HPDE6-E6E7 (cell line): Measurements from ENCODE around the gene SLC7A7.
"Not testable (repeated sequence)": the region's sequence is repeated elsewhere in the genome, so short reads cannot be mapped to it uniquely, and the experiment has no call there.

Experiments
- DNase-seq: peaks from one replicate; pipeline ENCODE4 v3.0.0; 2011; ENCODE audit warnings: missing footprints; ENCODE audit errors: extremely low spot score

The SLC7A7 gene

DNA sequence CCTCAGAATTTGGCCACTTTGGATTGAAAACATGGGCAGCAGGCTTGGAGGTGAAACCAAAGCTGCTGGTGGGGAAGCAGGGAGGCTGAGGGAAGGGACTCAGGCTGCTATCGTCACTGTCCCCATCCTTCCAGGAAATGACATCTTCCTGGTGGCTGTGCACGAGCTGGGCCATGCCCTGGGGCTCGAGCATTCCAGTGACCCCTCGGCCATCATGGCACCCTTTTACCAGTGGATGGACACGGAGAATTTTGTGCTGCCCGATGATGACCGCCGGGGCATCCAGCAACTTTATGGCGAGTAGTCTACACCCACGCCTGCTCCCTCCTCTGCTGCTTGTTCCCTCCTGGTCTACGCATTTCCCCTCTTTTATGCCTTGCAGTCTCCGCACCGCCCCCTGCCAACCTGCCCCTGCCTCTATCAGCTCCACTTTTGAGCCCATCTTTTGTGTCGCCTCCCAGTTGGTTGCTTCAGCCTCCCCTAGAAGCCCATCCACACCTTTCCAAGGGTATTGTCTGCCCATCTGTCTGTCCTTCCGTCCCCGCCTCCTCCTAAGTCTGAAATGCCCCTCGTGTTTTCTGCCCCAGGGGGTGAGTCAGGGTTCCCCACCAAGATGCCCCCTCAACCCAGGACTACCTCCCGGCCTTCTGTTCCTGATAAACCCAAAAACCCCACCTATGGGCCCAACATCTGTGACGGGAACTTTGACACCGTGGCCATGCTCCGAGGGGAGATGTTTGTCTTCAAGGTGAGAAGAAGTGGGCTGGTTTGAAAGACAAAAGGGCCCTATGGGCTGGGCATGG, 28.1 kb upstream of the SLC7A7 start:
- DNase-seq = no peak

- no peak for DNase-seq
Measured at GRCh38 chr14:22842211-22843122, 27.2 kb upstream of the SLC7A7 start.

- no peak for DNase-seq
Measured at GRCh38 chr14:22841769-22842168, 26.5 kb upstream of the SLC7A7 start.

GRCh38 chr14:22841311-22841710, 26.1 kb upstream of the SLC7A7 start:
- no peak for DNase-seq

DNA sequence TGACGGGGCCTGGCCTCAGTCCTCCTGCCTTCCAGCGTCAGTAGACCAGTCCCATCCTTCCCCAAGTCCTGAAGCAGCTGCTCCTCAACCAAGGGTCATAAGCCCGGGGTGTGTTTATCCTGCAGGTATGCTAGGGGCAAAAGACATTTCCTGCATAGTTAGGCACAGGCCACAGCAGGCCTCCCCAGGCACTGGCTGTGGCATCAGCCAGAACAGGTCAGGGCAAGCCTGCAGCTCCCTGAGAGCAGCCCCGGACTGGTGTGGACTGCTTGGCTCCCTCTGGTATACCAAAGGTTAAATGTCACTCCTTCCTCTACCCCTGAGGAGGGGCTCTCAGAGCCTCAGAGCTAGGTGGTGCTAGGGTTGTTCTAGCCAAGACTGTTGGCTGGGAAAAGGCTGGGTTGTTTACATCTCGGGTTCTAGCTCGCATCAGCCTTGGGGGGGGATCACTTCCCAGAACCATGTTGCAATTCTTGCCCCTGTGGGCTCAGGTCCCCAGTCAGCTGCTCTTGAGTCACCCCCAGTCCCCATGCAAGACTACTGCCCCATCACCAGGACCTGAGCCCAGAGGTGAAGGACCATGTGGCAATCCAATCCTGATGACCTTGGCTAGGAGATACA, 24.0 kb upstream of the SLC7A7 start:
- peak; percentile 85 for DNase-seq

DNA sequence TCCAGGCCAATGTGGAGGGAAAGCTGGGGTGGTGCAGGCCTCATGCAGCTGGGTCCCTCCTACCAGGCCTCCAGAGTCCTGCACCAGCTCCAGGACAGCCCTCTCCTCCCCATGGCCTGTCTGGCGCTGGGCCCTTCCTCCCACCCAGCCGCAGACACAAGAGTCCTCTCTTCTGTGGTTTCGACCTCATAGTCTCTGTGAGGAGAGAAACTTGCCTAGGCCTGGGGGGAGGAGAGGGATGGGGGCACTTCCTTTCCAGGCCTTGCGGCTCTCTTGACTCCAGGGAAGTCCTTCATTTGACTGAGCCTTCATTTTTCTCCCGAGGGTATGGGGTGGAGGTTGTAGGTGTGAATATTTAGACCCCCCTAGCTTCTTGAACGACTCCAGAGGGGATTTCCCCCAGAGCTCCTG, 23.4 kb upstream of the SLC7A7 start:
- DNase-seq = no peak

DNA sequence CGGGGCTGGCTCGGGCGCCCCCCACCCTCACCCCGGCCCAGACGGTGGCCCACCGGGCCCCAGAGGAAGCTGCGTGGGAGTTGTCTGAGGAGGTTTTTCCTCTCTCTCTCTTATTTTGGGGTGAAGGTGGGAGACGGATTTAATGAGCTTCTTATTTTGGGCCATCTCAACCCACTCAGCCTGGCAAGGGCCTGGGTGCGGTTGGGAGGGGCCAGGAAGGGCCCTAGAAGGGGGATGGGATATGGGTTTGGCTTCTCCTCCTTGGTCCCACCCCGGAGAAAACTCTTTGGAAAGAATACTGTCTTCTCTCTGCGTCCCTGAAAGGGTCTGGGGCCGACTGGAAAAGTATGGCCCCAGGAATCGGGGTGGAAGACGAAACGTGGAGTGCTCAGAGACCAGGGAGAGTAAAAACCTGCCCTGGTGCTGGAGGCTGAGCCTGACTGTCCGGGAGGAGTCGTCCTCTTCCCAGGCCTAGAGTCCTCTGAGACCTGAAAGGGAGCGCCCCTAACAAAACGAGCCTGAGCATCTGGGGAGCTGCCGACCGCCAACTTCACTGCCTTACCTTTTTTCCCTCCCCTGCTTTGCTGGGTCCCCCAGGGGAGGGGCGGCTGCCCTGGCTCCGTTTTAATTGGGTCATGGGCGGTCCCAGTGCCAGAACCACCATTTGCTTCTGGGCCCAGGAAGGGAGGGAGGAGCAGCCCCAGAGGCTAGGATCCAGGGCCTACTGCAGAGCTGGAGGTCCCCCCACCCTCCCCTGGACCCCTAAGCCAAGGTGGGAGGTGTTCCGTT, 22.7 kb upstream of the SLC7A7 start:
- DNase-seq = no peak

- no peak for DNase-seq
Measured at GRCh38 chr14:22837114-22837749, 22.0 kb upstream of the SLC7A7 start.

- DNase-seq = no peak
Measured at GRCh38 chr14:22836301-22837113, 21.3 kb upstream of the SLC7A7 start, which contains the start of gene MMP14. TSS of gene MMP14 (plus strand) at chr14:22836585. CDS start at chr14:22836818, 233 bp downstream.

DNA sequence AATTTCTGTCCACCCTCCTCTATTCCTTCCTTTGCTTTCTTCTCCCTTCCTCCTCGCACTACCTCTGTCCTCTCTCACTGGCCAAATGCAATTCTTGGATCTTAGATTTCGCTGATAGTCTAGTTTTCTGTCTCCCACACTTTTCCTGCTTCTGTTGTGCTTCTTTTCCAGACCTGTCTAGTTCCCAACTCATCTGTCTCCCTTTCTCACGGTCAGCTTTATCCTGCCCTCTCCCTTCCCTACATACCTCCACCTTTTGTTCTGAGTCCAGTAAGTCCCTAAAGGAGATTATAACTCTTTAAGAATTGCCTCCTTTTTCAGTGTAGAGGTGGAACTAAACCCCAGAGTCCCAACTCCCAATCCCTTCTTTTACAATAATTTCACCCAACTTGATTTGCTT, 20.3 kb upstream of the SLC7A7 start:
- DNase-seq = no peak

GRCh38 chr14:22830443-22831010, 15.3 kb upstream of the SLC7A7 start:
- no peak for DNase-seq

- peak; percentile 83 for DNase-seq
Measured at GRCh38 chr14:22829661-22830442, 14.6 kb upstream of the SLC7A7 start, which contains the start of gene MRPL52. TSS of gene MRPL52 (plus strand) at chr14:22829887. CDS start at chr14:22829913, 26 bp downstream.

DNA sequence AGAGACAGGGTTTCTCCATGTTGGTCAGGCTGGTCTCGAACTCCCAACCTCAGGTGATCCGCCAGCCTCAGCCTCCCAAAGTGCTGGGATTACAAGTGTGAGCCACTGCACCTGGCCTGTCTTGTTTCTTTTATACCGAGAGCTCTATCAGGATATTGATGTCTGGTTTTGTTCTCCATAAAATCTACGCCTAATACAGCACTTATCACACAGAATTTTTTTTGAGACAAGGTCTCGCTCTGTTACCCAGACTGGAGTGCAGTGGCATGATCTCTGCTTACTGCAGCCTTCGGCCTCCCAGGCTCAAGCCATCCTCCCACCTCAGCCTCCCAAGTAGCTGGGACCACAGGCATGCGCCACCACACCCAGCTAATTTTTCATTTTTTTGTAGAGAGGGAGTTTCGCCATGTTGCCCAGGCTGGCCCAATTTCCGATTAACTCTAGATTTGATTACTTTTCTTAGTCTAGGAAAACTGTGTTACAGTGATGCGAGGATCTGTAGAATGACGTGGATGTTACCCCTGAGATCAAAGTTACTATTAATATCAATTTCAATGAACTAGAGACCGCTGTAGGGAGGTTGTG, 13.9 kb upstream of the SLC7A7 start:
- not testable (repeated sequence) for DNase-seq

- DNase-seq = no peak
Measured at GRCh38 chr14:22824711-22825359, 9.6 kb upstream of the SLC7A7 start.

- no peak for DNase-seq
Measured at GRCh38 chr14:22822571-22823098, 7.4 kb upstream of the SLC7A7 start.

DNA sequence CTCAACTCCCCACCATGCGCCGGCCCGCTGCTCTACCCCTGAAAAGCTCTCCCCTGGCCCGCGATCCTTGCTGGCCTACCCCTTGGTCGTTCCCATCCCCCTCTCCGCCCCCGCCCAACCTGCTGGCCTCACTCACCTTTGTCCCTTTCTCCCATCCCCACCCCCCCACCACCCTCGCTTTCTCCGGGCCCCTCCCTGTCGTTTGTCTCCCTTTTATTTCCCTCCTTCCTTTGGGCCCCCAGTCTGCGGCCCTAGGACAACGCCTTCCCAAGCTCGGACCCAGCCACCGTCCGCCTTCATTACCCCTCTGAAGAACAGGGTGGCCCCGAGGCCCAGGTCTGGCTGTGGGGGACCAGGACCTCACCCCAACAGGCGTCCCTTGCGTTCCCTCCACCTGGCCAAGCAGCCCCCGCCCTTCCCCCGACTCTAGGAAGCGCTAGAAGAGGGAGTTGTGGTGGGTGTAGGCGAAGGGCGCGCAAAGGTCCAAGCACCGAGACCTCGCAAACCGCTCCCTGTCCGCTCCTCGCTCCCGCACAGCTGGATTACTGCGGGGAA, 6.9 kb upstream of the SLC7A7 start:
- no peak for DNase-seq
